NCI-H146 treated with DMSO at 0.1 percent for 48 hours (cell line): ENCODE data around the gene SVIL.
"Not testable (repeated sequence)": the region's sequence is repeated elsewhere in the genome, so short reads cannot be mapped to it uniquely, and the experiment has no call there.

Experiments used
- DNase-seq: peaks from one replicate; lab custom pipeline; 2025; ENCODE audit not compliant: unreplicated experiment; lab: John Stamatoyannopoulos, UW

Gene SVIL

GRCh38 chr10:29543715-29544114, 91.1 kb downstream of the SVIL start:
- no peak for DNase-seq

- DNase-seq: no peak
These were observed 92.0 kb downstream of the SVIL start for GRCh38 chr10:29542723-29543122.

- DNase-seq: no peak
These were observed 93.2 kb downstream of the SVIL start for GRCh38 chr10:29541422-29542210.

- DNase-seq: no peak
These were observed 94.8 kb downstream of the SVIL start for GRCh38 chr10:29540016-29540415.

GRCh38 chr10:29539412-29539811, 95.4 kb downstream of the SVIL start:
- no peak for DNase-seq

- no peak for DNase-seq
These were observed 97.0 kb downstream of the SVIL start for GRCh38 chr10:29537799-29538198.

- DNase-seq: not testable (repeated sequence)
These were observed 98.1 kb downstream of the SVIL start for GRCh38 chr10:29536691-29537090.

GRCh38 chr10:29535778-29536453, 98.9 kb downstream of the SVIL start:
- no peak for DNase-seq

GRCh38 chr10:29535012-29535777, 99.6 kb downstream of the SVIL start:
- DNase-seq: no peak

- no peak for DNase-seq
These were observed 100.2 kb downstream of the SVIL start for GRCh38 chr10:29534590-29534989.

- DNase-seq: no peak
These were observed 101.0 kb downstream of the SVIL start for GRCh38 chr10:29533696-29534285.

GRCh38 chr10:29533046-29533445, 101.7 kb downstream of the SVIL start:
- no peak for DNase-seq

GRCh38 chr10:29532256-29532878, 102.4 kb downstream of the SVIL start:
- DNase-seq: no peak

- DNase-seq: peak; percentile 24
These were observed 104.4 kb downstream of the SVIL start for GRCh38 chr10:29530112-29530976.

GRCh38 chr10:29529146-29529545, 105.6 kb downstream of the SVIL start:
- no peak for DNase-seq

GRCh38 chr10:29525762-29526161, 109.0 kb downstream of the SVIL start:
- no peak for DNase-seq

GRCh38 chr10:29524720-29525119, 110.1 kb downstream of the SVIL start:
- no peak for DNase-seq

GRCh38 chr10:29524294-29524693, 110.5 kb downstream of the SVIL start:
- no peak for DNase-seq

- no peak for DNase-seq
These were observed 111.9 kb downstream of the SVIL start for GRCh38 chr10:29522918-29523317.
